WTC11 (cell line): ENCODE data around the gene SHISA7. TPM values are rescaled to one million over a fixed set of nuclear protein-coding genes. Genes with fewer than 3 reads are reported as not detected.

Experiments used
- ATAC-seq: fragments of 200-7000 bp; cut with Tn5 transposase; 2 replicates; pipeline ENCODE4 v1.10.0; 2021; ENCODE audit warnings: mild to moderate bottlenecking, moderate library complexity
- CTCF ChIA-PET: fragments of 300-600 bp; sonication (Branson Sonifier 250); formaldehyde crosslinking; loops from one replicate; lab custom pipeline; 2021; ENCODE audit warnings: antibody characterized with exemption; lab: Charles Lee
- POLR2A ChIA-PET: fragments of 350-600 bp; sonication (Branson Sonifier 250); formaldehyde crosslinking; loops from one replicate; lab custom pipeline; 2021; ENCODE audit warnings: antibody characterized with exemption; lab: Charles Lee
- DNase-seq: peaks from one replicate; pipeline ENCODE4 v3.0.0; 2021; ENCODE audit warnings: low spot score
- H3K27ac Mint-ChIP-seq: 2 replicates; pipeline ENCODE4 v1.8.0; 2021; ENCODE audit warnings: mixed read lengths
- H3K27me3 Mint-ChIP-seq: 2 replicates; pipeline ENCODE4 v1.8.0; 2021; ENCODE audit warnings: low read depth, mild to moderate bottlenecking, moderate library complexity, mixed read lengths
- H3K36me3 Mint-ChIP-seq: 2 replicates; pipeline ENCODE4 v1.8.0; 2021; ENCODE audit warnings: mixed read lengths
- H3K4me1 Mint-ChIP-seq: 2 replicates; pipeline ENCODE4 v1.8.0; 2022; ENCODE audit warnings: mixed read lengths
- H3K4me3 Mint-ChIP-seq: 2 replicates; pipeline ENCODE4 v1.8.0; 2021; ENCODE audit warnings: mild to moderate bottlenecking, moderate library complexity, mixed read lengths
- H3K9me3 Mint-ChIP-seq: 2 replicates; pipeline ENCODE4 v1.8.0; 2021; ENCODE audit warnings: mixed read lengths
- CDX4 ChIP-seq: fragments of 250-450 bp; sonication (Bioruptor Pico); IDR thresholded peaks from 2 replicates; pipeline ENCODE4 v1.9.0; 2021; ENCODE audit warnings: moderate library complexity, mild to moderate bottlenecking, inconsistent platforms, borderline replicate concordance
- E2F1 ChIP-seq: sonication (generic); formaldehyde crosslinking; IDR thresholded peaks from 2 replicates; pipeline ENCODE4 v1.8.0; 2022; ENCODE audit warnings: mild to moderate bottlenecking, missing genetic modification reagents
- FOXP4 ChIP-seq: sonication (generic); formaldehyde crosslinking; IDR thresholded peaks from 2 replicates; pipeline ENCODE4 v1.8.0; 2022; ENCODE audit warnings: mild to moderate bottlenecking, missing genetic modification reagents
- MLX ChIP-seq: sonication (generic); formaldehyde crosslinking; IDR thresholded peaks from 2 replicates; pipeline ENCODE4 v1.8.1; 2023; ENCODE audit warnings: mild to moderate bottlenecking, missing genetic modification reagents, moderate library complexity
- NR1H2 ChIP-seq: sonication (generic); formaldehyde crosslinking; IDR thresholded peaks from 2 replicates; pipeline ENCODE4 v1.9.0; 2021; ENCODE audit warnings: mild to moderate bottlenecking, moderate library complexity, missing genetic modification reagents
- OVOL2 ChIP-seq: fragments of 250-450 bp; sonication (Bioruptor Pico); IDR thresholded peaks from 2 replicates; pipeline ENCODE4 v1.9.0; 2021; ENCODE audit warnings: mild to moderate bottlenecking, borderline replicate concordance
- SOX15 ChIP-seq: fragments of 250-450 bp; sonication (Bioruptor Pico); IDR thresholded peaks from 2 replicates; pipeline ENCODE4 v1.9.0; 2021; ENCODE audit warnings: mild to moderate bottlenecking
- USF1 ChIP-seq: sonication (generic); formaldehyde crosslinking; IDR thresholded peaks from 2 replicates; pipeline ENCODE4 v1.8.0; 2022; ENCODE audit warnings: mild to moderate bottlenecking, missing genetic modification reagents
- ZBTB21 ChIP-seq: sonication (generic); formaldehyde crosslinking; IDR thresholded peaks from 2 replicates; pipeline ENCODE4 v1.8.1; 2023; ENCODE audit warnings: mild to moderate bottlenecking, missing genetic modification reagents, borderline replicate concordance
- ZNF121 ChIP-seq: sonication (generic); formaldehyde crosslinking; IDR thresholded peaks from 2 replicates; pipeline ENCODE4 v1.8.0; 2023; ENCODE audit warnings: missing genetic modification reagents
- ZNF232 ChIP-seq: sonication (generic); formaldehyde crosslinking; IDR thresholded peaks from 2 replicates; pipeline ENCODE4 v1.8.0; 2022; ENCODE audit warnings: mild to moderate bottlenecking, missing genetic modification reagents
- ZNF423 ChIP-seq: fragments of 250-450 bp; sonication (Bioruptor Pico); IDR thresholded peaks from 2 replicates; pipeline ENCODE4 v2.1.2; 2022; ENCODE audit warnings: mild to moderate bottlenecking, moderate library complexity
- ZNF425 ChIP-seq: fragments of 250-450 bp; sonication (Bioruptor Pico); conservative IDR thresholded peaks from 2 replicates; pipeline ENCODE4 v1.9.0; 2021; ENCODE audit warnings: mild to moderate bottlenecking
- total RNA-seq: library from RNA; stranded (reverse); gene quantifications from 3 replicates; pipeline ENCODE4 v1.2.3, GENCODE V29; 2021
- TF ChIP-seq, protein P1 (sequence below): fragments of 200-600 bp; IDR thresholded peaks from 2 replicates; pipeline ENCODE4 v1.8.0; 2022; ENCODE audit warnings: antibody characterized with exemption

SHISA7 gene
- total RNA-seq, 1 experiment from 2014 or later, result 0.79 TPM

DNA sequence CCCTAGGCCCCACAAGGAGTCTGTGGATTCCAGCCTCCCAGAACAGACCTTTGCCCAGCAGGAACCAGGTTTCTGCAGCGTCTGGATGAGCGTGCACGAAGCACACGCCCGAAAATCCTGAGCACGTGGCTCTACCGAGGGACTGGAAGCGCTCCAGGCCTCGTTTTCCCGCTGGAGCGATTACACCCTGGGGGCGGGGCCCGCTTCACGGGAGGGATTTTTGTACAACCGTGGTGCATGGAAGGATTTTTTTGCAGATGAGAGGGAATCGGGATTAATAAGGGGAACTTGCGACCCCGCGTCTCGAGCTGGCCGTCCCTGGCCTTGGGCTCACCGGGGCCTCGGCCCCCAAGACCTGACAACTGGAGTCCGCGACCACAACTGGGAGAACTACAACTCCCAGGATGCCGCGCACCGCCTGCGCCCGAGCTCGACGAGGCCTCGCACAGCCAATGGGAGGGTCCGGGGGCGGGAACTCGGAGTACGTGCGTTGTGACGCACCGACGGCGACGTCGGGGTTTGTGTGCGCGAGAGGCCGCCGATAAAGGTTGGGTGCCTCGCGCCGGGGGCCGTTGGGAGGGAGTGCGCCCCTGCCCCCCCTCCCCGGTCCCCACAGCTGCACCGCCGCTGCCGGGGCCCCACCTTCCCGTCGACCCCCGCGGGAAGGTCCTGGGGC lies 33.1 kb upstream of the SHISA7 start, which contains the start of gene ZNF628 (continued):
- TF ChIP-seq E2F1 (CRISPR knock-in tag) (peak; percentile 91), MLX (CRISPR knock-in tag) (no peak), NR1H2 (peak; percentile 88; the same call in 1 of the 2 replicates)
- TF ChIP-seq, protein P1, sequence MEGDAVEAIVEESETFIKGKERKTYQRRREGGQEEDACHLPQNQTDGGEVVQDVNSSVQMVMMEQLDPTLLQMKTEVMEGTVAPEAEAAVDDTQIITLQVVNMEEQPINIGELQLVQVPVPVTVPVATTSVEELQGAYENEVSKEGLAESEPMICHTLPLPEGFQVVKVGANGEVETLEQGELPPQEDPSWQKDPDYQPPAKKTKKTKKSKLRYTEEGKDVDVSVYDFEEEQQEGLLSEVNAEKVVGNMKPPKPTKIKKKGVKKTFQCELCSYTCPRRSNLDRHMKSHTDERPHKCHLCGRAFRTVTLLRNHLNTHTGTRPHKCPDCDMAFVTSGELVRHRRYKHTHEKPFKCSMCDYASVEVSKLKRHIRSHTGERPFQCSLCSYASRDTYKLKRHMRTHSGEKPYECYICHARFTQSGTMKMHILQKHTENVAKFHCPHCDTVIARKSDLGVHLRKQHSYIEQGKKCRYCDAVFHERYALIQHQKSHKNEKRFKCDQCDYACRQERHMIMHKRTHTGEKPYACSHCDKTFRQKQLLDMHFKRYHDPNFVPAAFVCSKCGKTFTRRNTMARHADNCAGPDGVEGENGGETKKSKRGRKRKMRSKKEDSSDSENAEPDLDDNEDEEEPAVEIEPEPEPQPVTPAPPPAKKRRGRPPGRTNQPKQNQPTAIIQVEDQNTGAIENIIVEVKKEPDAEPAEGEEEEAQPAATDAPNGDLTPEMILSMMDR, result no peak

DNA sequence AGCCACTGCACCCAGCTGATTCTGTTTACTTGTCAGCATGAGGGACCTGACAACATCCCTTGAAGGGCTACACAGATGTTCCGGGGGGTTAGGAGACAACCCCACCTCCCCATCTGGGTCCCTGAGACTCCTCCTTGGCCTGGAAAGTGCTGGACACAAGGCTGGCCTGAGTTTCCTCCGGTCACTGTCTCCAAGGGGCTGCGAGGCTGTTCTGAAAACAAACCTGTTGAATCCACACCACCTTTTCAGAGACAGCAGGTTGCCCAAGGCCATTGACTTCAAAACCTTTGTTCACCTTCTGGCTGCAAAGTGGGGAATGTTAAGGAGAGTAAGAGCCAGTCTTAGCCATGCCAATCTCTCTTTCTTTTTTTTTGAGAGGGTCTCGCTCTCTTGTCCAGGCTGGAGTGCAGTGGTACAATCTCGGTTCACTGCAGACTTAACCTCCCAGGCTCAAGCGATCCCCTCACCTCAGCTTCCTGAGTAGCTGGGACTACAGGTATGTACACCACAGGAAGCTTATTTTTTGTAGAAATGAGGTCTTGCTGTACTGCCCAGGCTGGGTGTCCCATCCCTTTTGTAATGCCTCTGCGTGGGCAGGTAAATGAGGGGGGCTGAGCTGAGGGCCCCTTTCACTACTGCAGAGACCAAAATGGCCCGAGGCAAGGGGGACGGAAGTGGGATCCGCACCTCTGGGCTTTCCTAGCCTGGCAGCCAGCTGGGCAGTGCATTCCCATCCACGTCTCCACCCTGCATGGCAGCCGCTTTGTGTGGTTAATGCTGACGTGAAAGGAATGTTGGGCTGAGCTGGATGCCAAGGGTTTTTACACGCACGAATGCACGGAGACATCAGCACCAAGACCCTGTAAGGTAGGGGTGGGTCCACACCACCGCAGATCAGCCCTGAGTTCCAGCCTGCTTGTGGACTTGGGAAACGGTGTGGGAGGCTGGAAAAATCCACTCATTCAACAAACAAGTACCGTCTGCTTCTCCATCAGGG lies 31.5 kb upstream of the SHISA7 start:
- TF ChIP-seq ZNF121 (CRISPR knock-in tag) (peak; percentile 31), MLX (CRISPR knock-in tag) (no peak)
- Mint-ChIP-seq H3K36me3 (no peaks in the 10 kb centered on the region), H3K27me3 (peaks cover 16% of the 10 kb centered on the region), H3K4me3 (no peak overlapping the region; the same call in 1 of the 2 replicates), H3K27ac (no peak overlapping the region), H3K4me1 (peaks cover 22% of the 10 kb centered on the region), H3K9me3 (no peaks in the 10 kb centered on the region)
- ChIA-PET POLR2A (interaction anchor here (2.6 kb wide), 1 partner anchor 125 kb away, joined by 15 read pairs; the partner anchor contains the start of genes FIZ1 and ZNF524), CTCF (interaction anchor here (0.9 to 1.4 kb wide), 3 partner anchors 13 to 29 kb away, joined by 3 to 8 read pairs (median 5); partner anchors contain the start of gene ISOC2)
- ATAC-seq (no peak), DNase-seq (no peak)

GRCh38 chr19:55473225-55474012 lies 30.3 kb upstream of the SHISA7 start:
- H3K4me3 Mint-ChIP-seq, result no peak overlapping the region
- no peak overlapping the region; the same call in 1 of the 2 replicates for H3K27ac Mint-ChIP-seq

More at GRCh38 chr19:55473225-55474012, 30.3 kb upstream of the SHISA7 start:
- H3K4me1 Mint-ChIP-seq, result peaks cover 22% of the 10 kb centered on the region
- no peak for DNase-seq
- no peaks in the 10 kb centered on the region for H3K9me3 Mint-ChIP-seq
- no peak; the same call in 1 of the 2 replicates for ATAC-seq
- TF ChIP-seq CDX4 (CRISPR knock-in tag) (no peak), USF1 (no peak), ZNF425 (CRISPR knock-in tag) (no peak), FOXP4 (CRISPR knock-in tag) (no peak), SOX15 (no peak), OVOL2 (CRISPR knock-in tag) (no peak), ZNF423 (CRISPR knock-in tag) (peak; percentile 72), ZNF232 (CRISPR knock-in tag) (no peak), ZBTB21 (CRISPR knock-in tag) (no peak)
- no peaks in the 10 kb centered on the region for H3K36me3 Mint-ChIP-seq
- CTCF ChIA-PET, result interaction anchor here (0.5 to 1.4 kb wide), 4 partner anchors 12 to 39 kb away, joined by 3 to 8 read pairs (median 4); partner anchors contain the start of gene ISOC2
- peaks cover 16% of the 10 kb centered on the region for H3K27me3 Mint-ChIP-seq
- POLR2A ChIA-PET, result no interaction called here
